GM18526 (cell line): ENCODE data around the gene SDS.

ENCODE experiments used
- POLR2A ChIP-seq: IDR thresholded peaks from 3 replicates; pipeline ENCODE4 v1.6.1; 2011; ENCODE audit not compliant: insufficient read length; ENCODE audit errors: extremely low read depth

Gene SDS

GRCh38 chr12:113416091-113416754 is 12.5 kb upstream of the SDS start:
- TF ChIP-seq POLR2A = no peak

DNA sequence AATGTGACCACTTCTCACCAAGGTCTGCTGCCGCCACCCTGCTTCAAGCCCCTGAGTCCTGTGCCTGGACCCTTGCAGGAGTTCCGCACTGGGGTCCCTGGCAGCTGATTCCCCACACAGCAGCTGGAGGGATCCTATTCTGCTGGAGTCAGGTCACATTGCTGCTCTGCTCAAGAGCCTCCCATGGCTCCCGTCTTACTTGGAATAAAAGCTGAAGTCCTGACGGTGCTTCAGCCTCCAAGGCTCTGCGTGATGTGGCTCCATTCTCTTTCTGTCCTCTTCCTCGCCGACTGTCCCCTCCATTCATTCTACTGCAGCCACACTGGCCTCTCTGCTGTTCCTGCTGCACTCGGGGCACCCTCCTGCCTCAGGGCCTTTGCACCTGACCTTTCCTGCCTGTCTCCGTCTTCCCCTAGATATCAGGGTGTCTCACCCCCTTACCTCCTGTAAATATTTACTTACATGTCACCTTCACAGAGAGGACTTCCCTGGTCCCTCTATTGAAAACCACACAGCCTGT is 10.9 kb upstream of the SDS start:
- no peak for TF ChIP-seq POLR2A

DNA sequence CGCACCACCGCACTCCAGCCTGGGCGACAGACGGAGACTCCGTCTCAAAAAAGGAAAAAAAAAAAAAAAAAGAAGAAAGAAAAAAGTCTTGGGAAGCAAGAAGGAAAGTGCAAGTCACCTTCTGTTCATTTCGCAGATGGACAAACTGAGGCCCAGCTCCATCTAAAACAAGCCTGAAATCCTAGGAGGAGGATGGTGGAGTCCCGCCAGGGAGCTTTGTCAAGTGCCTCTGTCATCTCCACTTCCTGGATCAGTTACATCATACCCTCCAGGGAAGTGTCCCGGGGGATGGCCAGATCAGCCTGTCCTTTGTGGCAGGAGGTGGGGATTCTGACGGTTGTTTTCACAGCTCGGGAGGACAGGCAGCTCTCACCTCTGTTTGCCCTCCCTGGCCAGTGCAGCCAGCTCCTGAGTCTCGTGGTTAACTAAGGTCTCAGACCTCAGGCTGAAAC is 9.8 kb upstream of the SDS start:
- TF ChIP-seq POLR2A = no peak

DNA sequence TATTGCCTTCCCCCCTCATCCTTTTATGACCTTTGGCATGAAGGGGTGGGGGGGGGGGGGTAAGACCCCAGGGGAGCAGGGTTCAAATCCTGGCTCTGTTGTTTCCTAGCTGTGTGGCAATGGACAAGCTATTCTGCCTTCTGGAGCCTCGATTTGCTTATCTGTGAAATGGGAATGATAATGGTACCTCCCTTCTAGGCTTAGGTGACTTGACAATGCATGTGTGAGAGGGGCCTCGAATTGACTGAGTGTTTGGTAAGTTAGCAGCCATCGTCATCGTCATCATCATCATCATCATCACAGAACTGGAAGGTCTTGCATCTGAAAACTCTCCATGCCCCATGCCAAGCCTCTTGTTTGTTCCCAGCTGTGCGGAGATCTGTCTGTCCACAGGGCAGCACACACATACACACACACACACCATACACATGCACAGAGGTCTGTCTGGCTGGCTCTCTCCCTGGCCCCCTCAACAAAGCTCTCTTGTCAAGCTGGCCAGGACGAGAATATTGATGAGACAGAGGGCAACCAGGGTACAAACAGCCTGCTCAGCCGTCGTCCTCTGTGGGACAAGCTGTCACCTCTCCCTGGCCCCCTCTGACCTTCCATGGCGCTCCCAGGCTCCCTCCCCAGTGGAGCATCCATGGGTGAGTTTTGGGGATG is 5.9 kb upstream of the SDS start:
- no peak for TF ChIP-seq POLR2A

DNA sequence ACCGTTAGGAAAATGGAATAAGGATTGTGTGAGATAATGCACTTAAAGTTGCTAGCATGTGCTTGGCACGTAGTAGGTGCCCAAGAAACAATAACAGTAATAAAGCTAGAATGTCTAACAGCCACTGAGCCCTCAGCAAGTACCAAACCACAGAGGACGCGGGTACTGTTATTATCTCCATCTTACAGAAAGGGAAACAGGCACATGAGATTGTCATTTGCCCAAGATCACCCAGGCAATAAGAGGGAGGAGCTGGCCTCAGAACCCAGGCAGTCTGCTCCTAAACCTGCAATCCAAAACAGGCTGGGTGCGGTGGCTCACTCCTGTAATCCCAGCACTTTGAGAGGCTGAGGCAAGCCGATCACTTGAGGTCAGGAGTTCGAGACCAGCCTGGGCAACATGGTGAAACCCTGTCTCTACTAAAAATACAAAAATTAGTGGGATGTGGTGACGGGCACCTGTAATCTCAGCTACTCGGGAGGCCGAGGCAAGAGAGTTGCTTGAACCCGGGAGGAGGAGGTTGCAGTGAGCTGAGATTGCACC is 5.1 kb upstream of the SDS start:
- no peak for TF ChIP-seq POLR2A

DNA sequence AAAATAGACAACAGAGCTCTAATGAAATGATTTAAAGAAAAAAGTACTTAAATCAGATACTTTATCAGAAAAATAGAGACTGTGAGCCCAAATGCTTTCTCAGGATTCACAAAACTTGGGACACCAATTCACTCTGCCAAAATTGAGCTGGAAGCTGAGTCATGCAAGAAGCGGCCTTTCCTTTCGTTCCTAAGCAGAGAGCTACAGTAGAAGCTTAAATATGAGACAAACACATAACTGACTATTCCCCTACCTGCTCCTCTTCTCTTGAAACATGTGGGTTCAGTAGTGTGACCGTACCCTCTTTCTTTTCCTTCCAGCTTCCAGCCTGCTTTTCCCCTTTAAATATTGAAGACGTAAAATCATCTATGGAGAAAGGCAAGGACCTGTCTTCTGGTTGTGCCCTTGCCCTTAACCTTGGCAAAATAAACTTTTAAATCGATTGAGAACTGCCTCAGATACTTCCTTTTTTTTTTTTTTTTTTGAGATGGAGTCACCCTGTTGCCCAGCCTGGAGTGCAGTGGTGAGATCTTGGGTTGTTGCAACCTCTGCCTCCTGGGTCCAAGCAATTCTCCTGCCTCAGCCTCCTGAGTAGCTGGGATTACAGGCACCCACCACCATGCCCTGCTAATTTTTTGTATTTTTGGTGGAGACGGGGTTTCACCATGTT is 4.4 kb upstream of the SDS start:
- TF ChIP-seq POLR2A = no peak

DNA sequence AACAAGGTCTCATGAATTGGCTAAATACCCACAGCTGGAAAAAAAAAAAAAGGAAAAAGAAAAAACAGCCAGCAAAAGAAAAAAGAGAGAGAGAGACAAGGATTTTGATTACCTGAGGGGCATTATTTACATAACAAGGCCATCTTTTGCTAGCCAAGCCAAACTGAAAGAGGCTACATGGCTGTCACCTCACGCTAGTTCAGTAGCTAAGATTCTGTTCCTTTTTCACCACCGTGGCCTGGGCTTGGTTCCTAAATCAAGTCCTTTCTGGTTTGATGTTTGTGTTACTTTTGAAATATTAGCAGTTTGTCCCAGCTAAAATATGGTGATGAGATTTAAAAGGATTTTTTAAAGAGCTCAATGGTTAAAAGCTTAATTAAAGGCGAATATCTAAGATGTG is 2.0 kb upstream of the SDS start:
- TF ChIP-seq POLR2A = no peak

GRCh38 chr12:113402586-113403260 is 964 bp downstream of the SDS start:
- no peak for TF ChIP-seq POLR2A

- TF ChIP-seq POLR2A = no peak
These were observed 2.4 kb downstream of the SDS start for GRCh38 chr12:113401066-113402000.

- TF ChIP-seq POLR2A = no peak
These were observed 3.3 kb downstream of the SDS start for GRCh38 chr12:113400362-113400761.

- TF ChIP-seq POLR2A = no peak
These were observed 4.2 kb downstream of the SDS start for GRCh38 chr12:113399490-113399889.

DNA sequence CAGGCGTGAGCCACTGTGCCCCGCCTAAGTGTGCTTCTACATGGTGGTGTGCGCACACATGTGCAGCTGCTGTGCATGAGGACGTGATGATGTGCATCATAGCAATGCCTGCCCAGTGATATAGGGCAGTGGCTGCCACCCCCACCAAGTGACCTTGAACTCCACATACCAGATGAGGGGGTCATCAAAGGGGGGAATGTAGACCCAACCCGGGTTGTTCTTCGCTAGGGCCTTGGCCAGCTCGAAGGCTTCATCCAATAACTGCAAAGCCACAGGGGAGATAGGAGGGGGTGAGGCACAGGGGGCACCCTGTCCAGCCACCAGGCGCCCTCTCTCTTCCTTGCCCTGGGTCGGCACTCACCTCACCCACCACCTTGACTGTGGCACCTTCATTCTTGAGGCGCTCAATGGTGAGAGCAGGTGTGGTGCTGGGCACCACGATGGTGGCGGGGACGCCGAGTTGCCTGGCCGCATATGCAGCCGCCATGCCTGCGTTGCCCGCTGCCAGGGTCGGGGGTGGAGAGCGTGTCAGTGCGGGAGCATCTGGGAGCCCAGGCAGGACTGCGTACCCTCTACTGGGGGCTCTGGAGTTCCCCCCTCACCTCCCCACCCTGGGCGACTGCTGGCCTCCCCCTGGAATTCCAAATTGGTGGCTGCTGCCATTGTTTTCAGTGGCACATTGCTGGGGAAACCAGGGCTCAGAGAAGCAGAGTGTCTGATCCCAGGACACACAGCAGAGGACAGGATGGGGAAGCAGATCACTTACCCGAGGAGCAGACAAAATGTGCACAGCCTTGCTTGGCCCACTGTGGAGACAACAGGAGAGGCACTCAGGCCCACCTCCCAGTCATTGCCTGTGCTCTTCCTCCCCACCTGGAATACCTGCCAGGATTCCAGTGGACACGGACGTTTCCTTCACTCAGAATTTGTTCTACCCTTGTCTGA is 5.1 kb downstream of the SDS start:
- no peak for TF ChIP-seq POLR2A
